GM21737 (cell line): ENCODE data around the gene SPACA5.
"Not testable (repeated sequence)": the region's sequence is repeated elsewhere in the genome, so short reads cannot be mapped to it uniquely, and the experiment has no call there.

Experiments used
- ATAC-seq: cut with Tn5 transposase; IDR thresholded peaks from one replicate; pipeline ENCODE4 v1.9.1; 2021; ENCODE audit warnings: mild to moderate bottlenecking, moderate library complexity; ENCODE audit not compliant: unreplicated experiment

Gene SPACA5

GRCh38 chrX:48021026-48021900, 14.5 kb downstream of the SPACA5 start:
- ATAC-seq, result peak; percentile 62

GRCh38 chrX:48022100-48022499, 15.3 kb downstream of the SPACA5 start:
- no peak for ATAC-seq

- ATAC-seq, result no peak
Measured at GRCh38 chrX:48022738-48023137, 15.9 kb downstream of the SPACA5 start.

GRCh38 chrX:48025561-48025960, 18.8 kb downstream of the SPACA5 start:
- ATAC-seq, result no peak

- ATAC-seq, result not testable (repeated sequence)
Measured at GRCh38 chrX:48027545-48027944, 20.8 kb downstream of the SPACA5 start.

GRCh38 chrX:48028091-48028490, 21.3 kb downstream of the SPACA5 start:
- no peak for ATAC-seq

- no peak for ATAC-seq
Measured at GRCh38 chrX:48030237-48030636, 23.4 kb downstream of the SPACA5 start.

GRCh38 chrX:48030641-48031173, 23.9 kb downstream of the SPACA5 start:
- ATAC-seq, result not testable (repeated sequence)

GRCh38 chrX:48035891-48036290, 29.1 kb downstream of the SPACA5 start:
- no peak for ATAC-seq

GRCh38 chrX:48043056-48043455, 36.3 kb downstream of the SPACA5 start:
- no peak for ATAC-seq

GRCh38 chrX:48045410-48046311, 38.9 kb downstream of the SPACA5 start:
- ATAC-seq, result no peak

- ATAC-seq, result no peak
Measured at GRCh38 chrX:48046846-48047245, 40.1 kb downstream of the SPACA5 start.

GRCh38 chrX:48058621-48059295, 52.0 kb downstream of the SPACA5 start:
- no peak for ATAC-seq

- no peak for ATAC-seq
Measured at GRCh38 chrX:48059296-48059639, 52.5 kb downstream of the SPACA5 start.
